HG03565 (cell line): ENCODE results near the gene MDGA2.

Experiments used
- ATAC-seq: cut with Tn5 transposase; IDR thresholded peaks from one replicate; pipeline ENCODE4 v1.9.1; 2021; ENCODE audit warnings: mild to moderate bottlenecking, moderate library complexity; ENCODE audit not compliant: unreplicated experiment

MDGA2 gene

GRCh38 chr14:47675466-47676314 lies at the start of gene MDGA2:
TSS of gene MDGA2 (minus strand) at chr14:47675605.
- no peak for ATAC-seq

DNA sequence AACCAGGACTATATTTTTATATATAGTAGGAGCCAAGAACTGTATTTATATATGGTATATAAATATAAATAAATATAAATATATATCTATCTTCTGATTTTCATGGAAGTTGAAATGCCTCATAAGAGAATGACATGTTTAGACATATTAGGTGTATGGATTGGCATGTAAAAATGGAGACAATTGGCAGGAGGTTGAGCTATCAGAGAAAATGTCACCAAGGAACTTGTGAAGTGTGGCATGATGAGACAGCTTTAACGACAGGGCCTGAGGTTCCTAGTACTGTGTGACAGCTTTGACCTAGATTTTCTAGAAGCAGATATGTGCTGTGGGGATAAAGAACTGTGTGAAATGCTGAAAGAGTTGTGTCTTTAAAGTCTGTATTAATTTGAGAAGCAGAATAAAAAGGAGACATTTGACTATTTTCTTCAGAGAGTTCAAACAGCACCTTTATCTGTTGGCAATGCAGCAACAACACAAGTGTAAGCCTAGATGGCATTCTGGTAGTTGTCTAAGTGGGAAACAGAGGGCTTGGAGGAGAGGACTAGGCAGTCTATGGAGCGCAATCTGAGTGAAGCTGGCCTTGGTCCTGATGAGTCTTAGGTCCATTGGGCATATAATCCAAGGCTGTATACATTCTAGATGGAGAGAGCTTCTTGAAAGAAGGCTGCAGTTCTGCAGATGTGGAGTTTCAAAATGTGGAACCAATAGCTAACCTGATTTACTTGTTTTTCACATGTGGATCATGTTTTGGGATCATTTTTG lies 47.7 kb upstream of the MDGA2 start:
- ATAC-seq = no peak

- no peak for ATAC-seq
These were observed 44.9 kb upstream of the MDGA2 start for GRCh38 chr14:47720281-47720680.

DNA sequence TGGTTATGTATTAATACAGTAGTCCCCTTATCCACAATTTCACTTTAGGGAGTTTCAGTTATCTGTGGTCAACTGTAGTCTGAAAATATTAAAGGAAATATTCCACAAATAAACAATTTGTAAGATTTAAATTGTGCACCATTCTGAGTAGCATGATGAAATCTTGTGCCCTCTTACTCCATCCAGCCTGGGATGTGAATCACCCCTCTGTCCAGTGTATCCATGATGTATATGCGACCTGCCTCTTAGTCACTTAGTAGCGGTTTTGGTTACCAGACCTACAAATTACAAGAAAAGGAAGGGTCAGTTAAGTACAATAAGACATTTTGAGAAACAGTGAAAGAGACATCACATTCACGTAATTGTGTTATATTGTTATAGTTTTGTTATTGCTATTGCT lies 39.9 kb upstream of the MDGA2 start:
- no peak for ATAC-seq

DNA sequence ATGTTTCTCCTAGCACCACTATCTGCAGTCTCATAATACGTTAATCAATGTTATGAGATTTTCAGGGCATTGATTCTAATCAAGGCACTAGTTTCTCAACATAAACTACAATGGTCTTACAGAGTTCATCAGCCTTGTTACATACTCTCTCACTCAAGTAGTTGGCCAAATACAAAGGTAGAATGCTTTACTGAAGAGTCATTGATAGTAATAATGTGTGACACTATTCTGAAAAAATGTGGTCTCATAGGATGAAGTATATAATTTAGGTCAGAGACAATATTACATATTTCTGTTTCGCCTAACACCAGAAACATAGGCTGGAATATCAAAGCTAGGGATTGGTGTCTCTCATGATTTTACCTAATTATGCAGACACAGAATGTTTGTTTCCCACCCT lies 35.2 kb upstream of the MDGA2 start:
- no peak for ATAC-seq

DNA sequence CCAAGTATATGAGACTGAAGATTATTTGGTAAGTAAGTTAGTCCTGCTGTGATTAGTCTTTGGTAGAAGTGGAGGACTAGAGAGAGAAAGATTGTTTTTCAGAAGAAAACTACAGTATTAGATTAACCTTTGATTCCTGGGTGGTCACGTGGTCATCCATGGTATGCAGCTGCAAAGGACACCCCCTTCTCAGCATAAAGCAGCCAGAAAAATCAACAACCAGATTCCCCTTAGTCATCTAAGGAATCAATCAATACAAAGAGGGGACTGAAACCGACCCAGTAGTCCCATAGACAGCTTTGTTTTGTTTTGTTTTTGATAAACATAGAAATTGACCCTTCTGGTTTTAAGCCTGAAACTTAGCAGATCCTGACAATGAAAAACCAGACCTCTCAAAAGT lies 30.3 kb upstream of the MDGA2 start:
- no peak for ATAC-seq

- no peak for ATAC-seq
These were observed 16.4 kb upstream of the MDGA2 start for GRCh38 chr14:47691829-47692228.

DNA sequence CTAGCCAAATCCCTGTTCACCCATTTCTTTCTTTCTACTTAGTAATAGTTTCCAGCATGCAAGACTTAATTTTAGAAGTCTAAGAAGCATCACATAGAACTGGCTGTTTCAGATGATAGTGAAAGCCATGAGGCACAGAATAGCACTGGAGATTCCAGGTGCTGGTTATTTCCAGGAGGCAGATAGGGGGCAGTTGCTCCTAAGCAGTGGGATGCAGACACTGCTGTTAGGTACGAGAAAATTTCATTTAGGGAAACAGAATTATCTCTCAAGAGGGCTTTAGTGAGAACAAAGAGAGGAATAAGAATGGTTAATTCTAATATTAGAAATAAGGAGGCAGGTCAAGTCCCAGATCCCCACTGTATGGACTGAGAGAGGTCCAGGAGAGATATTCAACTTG lies 3.6 kb upstream of the MDGA2 start:
- ATAC-seq = no peak

- no peak for ATAC-seq
These were observed 2.8 kb upstream of the MDGA2 start for GRCh38 chr14:47678157-47678556.

DNA sequence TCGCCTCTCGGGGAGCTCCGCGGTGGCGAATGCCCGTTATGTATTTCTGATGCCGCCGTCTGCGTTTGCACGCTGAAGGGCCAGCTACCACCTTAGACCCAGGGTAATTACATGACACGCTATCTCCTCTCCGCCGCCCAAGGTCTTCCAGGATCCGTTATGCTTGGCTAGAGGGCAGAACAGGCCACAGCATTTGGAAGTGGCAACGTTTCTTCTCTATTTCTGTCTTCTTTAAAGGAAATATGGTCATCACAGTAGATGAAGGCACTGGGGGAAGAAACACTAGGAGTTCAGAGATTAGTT lies 861 bp upstream of the MDGA2 start:
- ATAC-seq = no peak

DNA sequence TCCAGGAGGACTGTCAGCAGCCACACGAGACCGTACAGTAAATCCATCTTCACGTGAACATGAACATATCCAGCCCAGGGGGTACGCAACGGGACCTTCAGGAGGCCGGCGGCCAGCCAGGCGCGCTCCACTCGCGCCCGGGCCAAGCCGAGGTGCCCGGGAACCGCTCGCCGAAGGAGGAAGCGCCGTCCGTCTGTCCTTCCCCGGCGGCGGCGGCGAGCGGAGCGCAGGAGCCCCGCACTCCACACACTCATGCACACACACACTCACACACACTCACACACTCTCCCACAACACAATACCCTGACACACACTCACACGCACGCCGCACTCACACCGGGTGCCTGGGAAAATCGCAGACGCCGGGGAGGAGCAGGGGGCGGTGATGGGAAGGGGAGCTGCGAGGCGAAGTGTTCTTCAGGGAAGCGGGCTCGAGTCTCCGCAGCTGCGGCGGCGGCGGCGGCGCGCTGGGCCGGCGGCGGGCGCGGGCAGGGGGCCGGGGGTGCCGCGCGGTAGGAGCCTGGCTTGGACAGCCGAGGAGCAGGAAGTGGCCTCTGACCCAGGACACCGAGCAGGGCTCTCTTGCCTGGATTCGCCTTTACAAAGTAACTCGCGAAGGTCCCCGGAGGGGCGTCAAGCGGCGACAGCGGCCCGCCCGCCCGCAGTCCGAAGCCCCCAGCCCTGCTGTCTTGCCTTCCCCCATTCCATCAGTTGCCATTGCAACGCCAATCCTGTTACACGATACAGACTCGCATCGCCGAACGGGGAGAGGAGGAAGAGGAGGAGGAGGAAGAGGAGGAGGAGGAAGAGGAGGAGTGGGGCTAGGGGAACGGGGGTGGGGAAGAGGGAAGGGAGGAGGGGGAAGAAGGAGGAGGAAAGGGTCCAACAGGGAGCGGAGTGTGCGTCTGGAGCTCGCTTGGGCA lies 601 bp downstream of the MDGA2 start:
- ATAC-seq = no peak

GRCh38 chr14:47674148-47674542 lies 1.3 kb downstream of the MDGA2 start:
- ATAC-seq = no peak

GRCh38 chr14:47665337-47666134 lies 9.9 kb downstream of the MDGA2 start:
- ATAC-seq = no peak

- no peak for ATAC-seq
These were observed 12.9 kb downstream of the MDGA2 start for GRCh38 chr14:47662466-47662865.

DNA sequence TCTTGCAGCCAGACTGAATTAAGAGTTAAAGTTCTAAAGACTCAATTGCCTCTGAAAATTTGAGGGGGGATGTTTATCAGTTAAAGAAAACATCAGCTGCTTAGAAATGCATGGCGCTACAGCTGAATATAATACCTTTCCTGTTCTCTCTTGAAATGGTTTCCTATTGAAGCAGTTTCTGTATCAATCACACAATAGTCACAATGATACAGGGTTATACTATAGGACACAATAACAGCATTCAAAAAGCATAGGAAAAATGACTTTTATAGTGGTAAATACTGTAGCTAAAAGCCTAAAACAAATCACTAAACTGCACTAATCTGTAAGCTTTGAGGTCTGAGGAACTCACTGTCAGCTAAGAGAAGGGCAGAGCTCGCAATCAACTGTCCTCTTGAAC lies 15.2 kb downstream of the MDGA2 start:
- no peak for ATAC-seq

DNA sequence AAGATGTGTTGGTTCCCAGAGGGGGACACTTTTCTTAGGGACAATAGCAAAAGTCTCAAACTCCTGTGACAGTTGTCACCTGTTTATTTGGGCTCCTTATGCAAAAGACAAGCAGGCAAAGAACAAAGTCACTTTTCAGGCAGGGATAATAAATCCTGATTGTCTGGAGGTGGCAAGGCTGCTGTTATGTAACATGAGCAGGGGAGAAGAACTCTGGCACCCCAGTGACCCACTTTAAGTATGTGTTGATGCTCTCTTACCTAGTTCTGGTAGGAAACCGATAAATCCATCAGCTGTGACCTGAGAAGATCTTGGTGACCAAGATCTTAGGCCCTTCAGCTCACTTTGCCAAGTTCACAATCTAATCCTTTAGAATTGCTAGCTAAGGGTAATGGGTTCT lies 17.4 kb downstream of the MDGA2 start:
- ATAC-seq = no peak

DNA sequence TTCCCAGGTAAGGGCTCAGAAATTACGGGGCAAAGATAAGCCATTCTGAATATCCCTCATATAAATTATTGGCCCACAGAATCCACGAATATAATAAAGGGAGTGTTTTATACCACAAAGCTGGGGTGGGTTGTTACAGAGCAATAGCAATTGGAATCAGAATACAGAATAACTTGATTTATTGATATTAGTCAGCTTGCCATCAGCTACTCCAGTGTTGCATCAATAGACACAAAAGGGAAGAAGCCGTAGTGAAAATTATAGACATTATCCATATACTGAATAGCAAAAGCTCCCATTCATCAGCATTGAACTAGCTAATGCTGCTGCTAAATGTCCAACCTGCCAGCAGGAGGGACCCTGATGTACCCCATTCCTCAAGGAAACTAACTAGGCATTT lies 18.3 kb downstream of the MDGA2 start:
- ATAC-seq = no peak

- no peak for ATAC-seq
These were observed 24.1 kb downstream of the MDGA2 start for GRCh38 chr14:47651337-47651736.

- ATAC-seq = no peak
These were observed 37.7 kb downstream of the MDGA2 start for GRCh38 chr14:47637753-47638152.

- no peak for ATAC-seq
These were observed 49.0 kb downstream of the MDGA2 start for GRCh38 chr14:47626151-47627035.
